Measurements from ENCODE around the gene RYR1.
"Not testable (repeated sequence)": the region's sequence is repeated elsewhere in the genome, so short reads cannot be mapped to it uniquely, and the experiment has no call there.

The RYR1 gene

DNA sequence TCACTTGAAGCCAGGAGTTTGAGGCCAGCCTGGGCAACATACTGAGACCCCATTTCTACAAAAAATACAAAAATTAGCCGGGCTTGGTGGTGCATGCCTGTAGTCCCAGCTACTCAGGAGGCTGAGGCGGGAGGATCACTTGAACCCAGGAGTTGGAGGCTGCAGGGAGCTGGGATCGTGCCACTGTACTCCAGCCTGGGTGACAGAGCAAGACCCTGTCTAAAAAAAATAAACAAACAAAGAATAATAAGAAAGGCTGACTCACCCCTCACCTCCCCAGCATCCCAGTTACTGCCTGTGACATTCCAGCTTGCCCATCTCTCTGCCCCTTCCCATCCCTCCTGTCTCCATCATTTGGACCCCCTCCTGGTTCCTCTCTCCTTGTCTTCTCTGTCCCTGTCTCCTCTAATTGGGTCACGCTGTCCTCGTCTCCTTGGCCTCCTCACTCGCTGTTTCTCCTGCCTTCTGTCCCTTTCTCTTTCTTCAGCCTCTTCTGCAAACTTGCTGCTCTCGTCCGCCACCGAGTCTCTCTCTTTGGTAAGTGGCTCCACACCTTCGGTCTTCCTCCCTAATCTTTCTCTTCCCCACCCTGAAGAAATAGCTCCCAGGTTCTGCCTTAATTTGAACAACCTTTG is 77.7 kb downstream of the RYR1 start:
- no peak overlapping the region for H3K4me3 ChIP-seq (ENCODE audit: low read depth, low read length)
- DNase-seq (ENCODE audit: low read depth), result no peak
- TF ChIP-seq, protein P1, sequence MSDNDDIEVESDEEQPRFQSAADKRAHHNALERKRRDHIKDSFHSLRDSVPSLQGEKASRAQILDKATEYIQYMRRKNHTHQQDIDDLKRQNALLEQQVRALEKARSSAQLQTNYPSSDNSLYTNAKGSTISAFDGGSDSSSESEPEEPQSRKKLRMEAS (IDR thresholded peaks at IDR 0.05; ENCODE audit: low read depth, low read length), result no peak

DNA sequence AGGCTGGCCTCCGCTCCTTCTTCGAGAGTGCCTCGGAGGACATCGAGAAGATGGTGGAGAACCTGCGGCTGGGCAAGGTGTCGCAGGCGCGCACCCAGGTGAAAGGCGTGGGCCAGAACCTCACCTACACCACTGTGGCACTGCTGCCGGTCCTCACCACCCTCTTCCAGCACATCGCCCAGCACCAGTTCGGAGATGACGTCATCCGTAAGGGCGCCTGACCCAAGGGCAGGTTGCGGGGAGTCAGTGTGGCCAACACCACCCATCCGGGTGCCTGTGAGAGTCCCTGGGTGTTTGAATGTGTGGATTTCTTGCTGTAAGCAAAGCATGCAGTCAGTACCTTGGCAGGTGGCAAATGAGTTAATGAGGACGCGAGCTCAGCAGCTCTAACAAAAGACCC is 78.8 kb downstream of the RYR1 start:
- TF ChIP-seq POLR2A (IDR thresholded peaks at IDR 0.05; ENCODE audit: extremely low read depth, insufficient read length) (no peak), MYC (IDR thresholded peaks at IDR 0.05; ENCODE audit: low read depth, low read length) (no peak)
- TF ChIP-seq, protein P2, sequence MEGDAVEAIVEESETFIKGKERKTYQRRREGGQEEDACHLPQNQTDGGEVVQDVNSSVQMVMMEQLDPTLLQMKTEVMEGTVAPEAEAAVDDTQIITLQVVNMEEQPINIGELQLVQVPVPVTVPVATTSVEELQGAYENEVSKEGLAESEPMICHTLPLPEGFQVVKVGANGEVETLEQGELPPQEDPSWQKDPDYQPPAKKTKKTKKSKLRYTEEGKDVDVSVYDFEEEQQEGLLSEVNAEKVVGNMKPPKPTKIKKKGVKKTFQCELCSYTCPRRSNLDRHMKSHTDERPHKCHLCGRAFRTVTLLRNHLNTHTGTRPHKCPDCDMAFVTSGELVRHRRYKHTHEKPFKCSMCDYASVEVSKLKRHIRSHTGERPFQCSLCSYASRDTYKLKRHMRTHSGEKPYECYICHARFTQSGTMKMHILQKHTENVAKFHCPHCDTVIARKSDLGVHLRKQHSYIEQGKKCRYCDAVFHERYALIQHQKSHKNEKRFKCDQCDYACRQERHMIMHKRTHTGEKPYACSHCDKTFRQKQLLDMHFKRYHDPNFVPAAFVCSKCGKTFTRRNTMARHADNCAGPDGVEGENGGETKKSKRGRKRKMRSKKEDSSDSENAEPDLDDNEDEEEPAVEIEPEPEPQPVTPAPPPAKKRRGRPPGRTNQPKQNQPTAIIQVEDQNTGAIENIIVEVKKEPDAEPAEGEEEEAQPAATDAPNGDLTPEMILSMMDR (IDR thresholded peaks at IDR 0.05; ENCODE audit: low read depth, low read length), result no peak
- TF ChIP-seq, protein P1 (IDR thresholded peaks at IDR 0.05; ENCODE audit: low read depth, low read length), result no peak
- DNase-seq (ENCODE audit: low read depth), result no peak
- H3K4me3 ChIP-seq (ENCODE audit: low read depth, low read length), result no peak overlapping the region

DNA sequence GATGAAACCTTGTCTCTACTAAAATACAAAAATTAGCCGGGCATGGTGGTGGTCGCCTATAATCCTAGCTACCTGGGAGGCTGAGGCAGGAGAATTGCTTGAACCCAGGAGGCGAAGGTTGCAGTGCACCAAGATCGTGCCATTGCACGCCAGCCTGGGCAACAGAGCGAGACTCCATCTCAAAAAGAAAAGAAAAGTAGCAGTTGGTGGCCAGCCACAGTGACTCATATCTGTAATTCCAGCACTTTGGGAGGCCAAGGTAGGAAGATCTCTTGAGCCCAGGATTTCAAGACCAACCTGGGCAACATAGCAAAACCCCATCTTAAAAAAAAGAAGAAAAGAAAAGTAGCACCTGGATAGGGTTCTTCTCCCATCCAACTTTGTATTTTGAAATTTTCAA is 79.7 kb downstream of the RYR1 start:
- DNase-seq (ENCODE audit: low read depth); H3K4me3 ChIP-seq (ENCODE audit: low read depth, low read length): not testable (repeated sequence)

DNA sequence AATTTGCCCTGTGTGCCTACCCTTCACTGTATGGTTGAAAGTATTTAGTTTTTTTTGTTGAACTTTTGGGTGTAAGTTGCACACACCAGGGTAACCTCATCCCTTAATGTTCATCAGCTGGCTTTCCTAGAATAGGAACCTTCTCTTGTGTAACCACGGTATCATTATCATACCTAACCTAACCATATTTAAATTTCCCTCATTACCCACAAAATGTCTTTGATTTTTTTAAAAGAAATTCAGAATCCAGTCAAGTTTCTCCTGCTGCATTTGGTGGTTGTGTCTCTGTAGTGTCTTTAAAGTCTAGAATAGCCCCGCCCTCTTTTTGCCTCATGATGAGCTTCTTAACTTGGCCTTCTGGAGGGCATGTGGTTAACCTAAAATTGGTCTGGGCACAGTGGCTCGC is 80.3 kb downstream of the RYR1 start:
- H3K4me3 ChIP-seq (ENCODE audit: low read depth, low read length), result no peak overlapping the region
- no peak for DNase-seq (ENCODE audit: low read depth)
- no peak for TF ChIP-seq MYC (IDR thresholded peaks at IDR 0.05; ENCODE audit: low read depth, low read length)
- TF ChIP-seq, protein P1 (IDR thresholded peaks at IDR 0.05; ENCODE audit: low read depth, low read length), result no peak
- TF ChIP-seq POLR2A (IDR thresholded peaks at IDR 0.05; ENCODE audit: extremely low read depth, insufficient read length), result no peak
- TF ChIP-seq, protein P2 (IDR thresholded peaks at IDR 0.05; ENCODE audit: low read depth, low read length), result no peak

DNA sequence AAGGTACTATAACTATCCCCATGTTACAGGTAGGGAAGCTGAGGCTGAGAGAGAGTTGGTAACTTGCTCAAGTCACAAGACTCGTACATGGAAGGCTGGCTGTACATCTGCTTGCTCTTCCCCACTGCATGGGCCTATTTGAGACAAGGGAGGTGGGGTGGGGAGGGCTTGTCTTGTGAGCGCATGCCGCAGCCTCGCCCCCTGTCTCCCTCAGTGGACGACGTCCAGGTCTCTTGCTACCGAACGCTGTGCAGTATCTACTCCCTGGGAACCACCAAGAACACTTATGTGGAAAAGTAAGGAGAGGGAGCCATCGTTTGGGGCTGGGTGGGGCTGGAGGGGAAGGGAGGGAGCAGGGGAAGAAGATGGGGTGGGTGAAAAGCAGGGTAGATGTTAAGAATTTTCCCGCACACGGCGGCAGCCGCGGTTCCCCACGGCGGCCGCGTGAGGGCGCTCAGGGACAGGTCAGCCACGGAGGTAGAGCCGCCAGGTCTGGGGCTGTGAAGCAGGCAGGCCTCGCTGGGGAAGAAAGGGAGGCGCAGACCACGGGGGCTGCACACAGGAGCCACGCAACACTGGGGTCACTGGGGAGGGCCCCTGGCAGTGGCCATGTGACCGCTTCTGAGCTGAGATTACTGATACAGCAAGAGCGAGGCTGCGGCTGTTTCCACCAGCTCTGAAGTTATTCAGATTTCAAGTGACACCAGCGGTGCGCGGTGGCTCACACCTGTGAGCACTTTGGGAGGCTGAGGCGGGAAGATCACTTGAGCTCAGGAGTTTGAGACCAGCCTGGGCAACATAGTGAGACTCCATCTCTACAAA is 81.5 kb downstream of the RYR1 start:
- H3K4me3 ChIP-seq (ENCODE audit: low read depth, low read length), result no peak overlapping the region
- peak; percentile 61 for DNase-seq (ENCODE audit: low read depth)
- TF ChIP-seq POLR2A (IDR thresholded peaks at IDR 0.05; ENCODE audit: extremely low read depth, insufficient read length) (no peak), MYC (IDR thresholded peaks at IDR 0.05; ENCODE audit: low read depth, low read length) (no peak)
- TF ChIP-seq, protein P2 (IDR thresholded peaks at IDR 0.05; ENCODE audit: low read depth, low read length), result peak; percentile 66
- TF ChIP-seq, protein P1 (IDR thresholded peaks at IDR 0.05; ENCODE audit: low read depth, low read length), result 0 out of 2 replicates have a peak, but pooled peaks have one; percentile 23

DNA sequence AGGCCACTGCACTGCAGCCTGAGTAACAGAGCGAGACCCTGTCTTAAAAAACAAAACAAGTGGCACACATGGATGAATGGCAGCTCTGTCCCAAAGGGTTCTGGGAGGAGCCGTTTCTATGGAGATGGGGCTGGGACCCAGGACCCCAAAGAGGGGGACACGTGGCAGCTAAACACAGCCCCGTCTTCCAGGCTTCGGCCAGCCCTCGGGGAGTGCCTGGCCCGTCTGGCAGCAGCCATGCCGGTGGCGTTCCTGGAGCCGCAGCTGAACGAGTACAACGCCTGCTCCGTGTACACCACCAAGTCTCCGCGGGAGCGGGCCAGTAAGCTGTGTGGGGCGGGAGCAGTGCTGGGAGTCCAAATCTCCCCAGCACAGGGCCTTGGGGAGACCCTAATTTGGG is 82.4 kb downstream of the RYR1 start:
- TF ChIP-seq POLR2A (IDR thresholded peaks at IDR 0.05; ENCODE audit: extremely low read depth, insufficient read length) (no peak), MYC (IDR thresholded peaks at IDR 0.05; ENCODE audit: low read depth, low read length) (no peak)
- TF ChIP-seq, protein P2 (IDR thresholded peaks at IDR 0.05; ENCODE audit: low read depth, low read length), result no peak
- TF ChIP-seq, protein P1 (IDR thresholded peaks at IDR 0.05; ENCODE audit: low read depth, low read length), result no peak
- DNase-seq (ENCODE audit: low read depth), result no peak
- H3K4me3 ChIP-seq (ENCODE audit: low read depth, low read length), result no peak overlapping the region
